ENCODE results near the gene RGS5. TPM values are rescaled to one million over a fixed set of nuclear protein-coding genes. Genes with fewer than 3 reads are reported as not detected.

The RGS5 gene
- total and polyA plus RNA-seq, 2 donors (not counting 1 experiment from before 2014, with no cell fraction given) = 0.64 to 1.2 TPM

GRCh38 chr1:163203561-163203960, 845 bp upstream of the RGS5 start:
- Histone ChIP-seq H3K36me3 (replicated peaks in 1 of 2; ENCODE audit: control extremely low read depth in 1 of 2, control insufficient read depth in 1 of 2, extremely low read depth in 1 of 2, insufficient read depth in 2 of 2, low read length in 1 of 2) (no peaks in the 10 kb centered on the region), H3K9me3 (ENCODE audit: control extremely low read depth in 1 of 3, control insufficient read depth in 2 of 3, insufficient read depth in 1 of 3, low read length in 2 of 3) (no peaks in the 10 kb centered on the region), H4K20me1 (ENCODE audit: control insufficient read depth, insufficient read depth, low read length, poor library complexity, severe bottlenecking) (no peaks in the 10 kb centered on the region), H3K4me2 (replicated peaks; ENCODE audit: low read depth, low read length, poor library complexity, severe bottlenecking) (no peak overlapping the region), H3K4me3 (ENCODE audit: control extremely low read depth in 1 of 5, extremely low read depth in 1 of 5, insufficient read depth in 1 of 5, low read depth in 2 of 5, low read length in 4 of 5) (no peak overlapping the region), H2AFZ (ENCODE audit: insufficient read depth, low read depth, low read length, poor library complexity, severe bottlenecking) (no peak overlapping the region), H3K79me2 (ENCODE audit: control insufficient read depth, insufficient read depth, low read length) (no peaks in the 10 kb centered on the region), H3K27me3 (replicated peaks in 1 of 4; ENCODE audit: control extremely low read depth in 1 of 4, control insufficient read depth in 3 of 4, insufficient read depth in 4 of 4, low read length in 3 of 4) (no peaks in the 10 kb centered on the region), H3K4me1 (ENCODE audit: control insufficient read depth in 2 of 2, insufficient read depth in 2 of 2, low read length in 2 of 2) (no peaks in the 10 kb centered on the region), H3K27ac (ENCODE audit: low read length in 2 of 2) (no peak overlapping the region), H3K9ac (ENCODE audit: low read length) (no peak overlapping the region)
- Mint-ChIP-seq H3K4me1 (no peaks in the 10 kb centered on the region), H3K27me3 (no peaks in the 10 kb centered on the region), H3K27ac (no peak overlapping the region), H3K4me3 (no peak overlapping the region), H3K9me3 (ENCODE audit: insufficient read depth) (no peaks in the 10 kb centered on the region)
- POLR2A ChIA-PET = no interaction called here
- TF ChIP-seq EZH2 (IDR thresholded peaks at IDR 0.05; ENCODE audit: borderline replicate concordance, insufficient read depth, low read depth, low read length, poor library complexity, severe bottlenecking) = no peak
- TF ChIP-seq CTCF (IDR thresholded peaks at IDR 0.05) = no peak
- DNase-seq (no peak), ATAC-seq (ENCODE audit: low read depth) (no peak)
- intact Hi-C loops (cut with micrococcal nuclease) = no loop called here
- WGBS (ENCODE audit: insufficient coverage) = no CpG with 5 or more reads among the region's 1 CpG
- CTCF ChIA-PET = interaction anchor here (1.5 kb wide), 1 partner anchor 9 kb away, joined by 5 read pairs; no protein-coding TSS in a partner anchor

- H3K79me2 ChIP-seq (ENCODE audit: control insufficient read depth, insufficient read depth, low read length) = no peaks in the 10 kb centered on the region
- no peak overlapping the region for H3K4me2 ChIP-seq (replicated peaks; ENCODE audit: low read depth, low read length, poor library complexity, severe bottlenecking)
These were observed 810 bp downstream of the RGS5 start for GRCh38 chr1:163201906-163202305.

More at GRCh38 chr1:163201906-163202305, 810 bp downstream of the RGS5 start:
- Histone ChIP-seq H3K27ac (ENCODE audit: low read length in 2 of 2) (no peak overlapping the region), H4K20me1 (ENCODE audit: control insufficient read depth, insufficient read depth, low read length, poor library complexity, severe bottlenecking) (no peaks in the 10 kb centered on the region), H3K4me3 (ENCODE audit: control extremely low read depth in 1 of 5, extremely low read depth in 1 of 5, insufficient read depth in 1 of 5, low read depth in 2 of 5, low read length in 4 of 5) (no peak overlapping the region), H3K4me1 (ENCODE audit: control insufficient read depth in 2 of 2, insufficient read depth in 2 of 2, low read length in 2 of 2) (no peaks in the 10 kb centered on the region), H3K36me3 (replicated peaks in 1 of 2; ENCODE audit: control extremely low read depth in 1 of 2, control insufficient read depth in 1 of 2, extremely low read depth in 1 of 2, insufficient read depth in 2 of 2, low read length in 1 of 2) (no peaks in the 10 kb centered on the region), H2AFZ (ENCODE audit: insufficient read depth, low read depth, low read length, poor library complexity, severe bottlenecking) (no peak overlapping the region), H3K9ac (ENCODE audit: low read length) (no peak overlapping the region), H3K9me3 (ENCODE audit: control extremely low read depth in 1 of 3, control insufficient read depth in 2 of 3, insufficient read depth in 1 of 3, low read length in 2 of 3) (no peaks in the 10 kb centered on the region), H3K27me3 (replicated peaks in 1 of 4; ENCODE audit: control extremely low read depth in 1 of 4, control insufficient read depth in 3 of 4, insufficient read depth in 4 of 4, low read length in 3 of 4) (no peaks in the 10 kb centered on the region)
- ChIA-PET POLR2A (no interaction called here), CTCF (interaction anchor here (1.5 kb wide), 1 partner anchor 11 kb away, joined by 5 read pairs; no protein-coding TSS in a partner anchor)
- intact Hi-C loops (cut with micrococcal nuclease) = no loop called here
- no CpG with 5 or more reads among the region's 1 CpG for WGBS (ENCODE audit: insufficient coverage)
- Mint-ChIP-seq H3K27ac (no peak overlapping the region), H3K27me3 (no peaks in the 10 kb centered on the region), H3K4me1 (no peaks in the 10 kb centered on the region), H3K9me3 (ENCODE audit: insufficient read depth) (no peaks in the 10 kb centered on the region), H3K4me3 (no peak overlapping the region)
- DNase-seq = no peak
- no peak for TF ChIP-seq EZH2 (IDR thresholded peaks at IDR 0.05; ENCODE audit: borderline replicate concordance, insufficient read depth, low read depth, low read length, poor library complexity, severe bottlenecking)
- TF ChIP-seq CTCF (IDR thresholded peaks at IDR 0.05) = no peak
- ATAC-seq (ENCODE audit: low read depth) = no peak

All from B cell (primary cell).